Stimulated activated CD8-positive, alpha-beta memory T cell treated with anti-CD3 and anti-CD28 coated beads, Interleukin-12 subunit alpha, Interleukin-12 subunit beta, amount 100 ng/mL, for 4 hours (primary cell): ENCODE results near the gene ADCK1.
A peak's percentile ranks its signal among the peaks of the same experiment; 100 is the strongest.
"Not testable (repeated sequence)": the region's sequence is repeated elsewhere in the genome, so short reads cannot be mapped to it uniquely, and the experiment has no call there.

Experiments used
- DNase-seq: peaks from one replicate; pipeline ENCODE4 v3.0.0-alpha.2; 2020; ENCODE audit warnings: low read depth

ADCK1 gene, protein sequence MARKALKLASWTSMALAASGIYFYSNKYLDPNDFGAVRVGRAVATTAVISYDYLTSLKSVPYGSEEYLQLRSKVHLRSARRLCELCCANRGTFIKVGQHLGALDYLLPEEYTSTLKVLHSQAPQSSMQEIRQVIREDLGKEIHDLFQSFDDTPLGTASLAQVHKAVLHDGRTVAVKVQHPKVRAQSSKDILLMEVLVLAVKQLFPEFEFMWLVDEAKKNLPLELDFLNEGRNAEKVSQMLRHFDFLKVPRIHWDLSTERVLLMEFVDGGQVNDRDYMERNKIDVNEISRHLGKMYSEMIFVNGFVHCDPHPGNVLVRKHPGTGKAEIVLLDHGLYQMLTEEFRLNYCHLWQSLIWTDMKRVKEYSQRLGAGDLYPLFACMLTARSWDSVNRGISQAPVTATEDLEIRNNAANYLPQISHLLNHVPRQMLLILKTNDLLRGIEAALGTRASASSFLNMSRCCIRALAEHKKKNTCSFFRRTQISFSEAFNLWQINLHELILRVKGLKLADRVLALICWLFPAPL

DNA sequence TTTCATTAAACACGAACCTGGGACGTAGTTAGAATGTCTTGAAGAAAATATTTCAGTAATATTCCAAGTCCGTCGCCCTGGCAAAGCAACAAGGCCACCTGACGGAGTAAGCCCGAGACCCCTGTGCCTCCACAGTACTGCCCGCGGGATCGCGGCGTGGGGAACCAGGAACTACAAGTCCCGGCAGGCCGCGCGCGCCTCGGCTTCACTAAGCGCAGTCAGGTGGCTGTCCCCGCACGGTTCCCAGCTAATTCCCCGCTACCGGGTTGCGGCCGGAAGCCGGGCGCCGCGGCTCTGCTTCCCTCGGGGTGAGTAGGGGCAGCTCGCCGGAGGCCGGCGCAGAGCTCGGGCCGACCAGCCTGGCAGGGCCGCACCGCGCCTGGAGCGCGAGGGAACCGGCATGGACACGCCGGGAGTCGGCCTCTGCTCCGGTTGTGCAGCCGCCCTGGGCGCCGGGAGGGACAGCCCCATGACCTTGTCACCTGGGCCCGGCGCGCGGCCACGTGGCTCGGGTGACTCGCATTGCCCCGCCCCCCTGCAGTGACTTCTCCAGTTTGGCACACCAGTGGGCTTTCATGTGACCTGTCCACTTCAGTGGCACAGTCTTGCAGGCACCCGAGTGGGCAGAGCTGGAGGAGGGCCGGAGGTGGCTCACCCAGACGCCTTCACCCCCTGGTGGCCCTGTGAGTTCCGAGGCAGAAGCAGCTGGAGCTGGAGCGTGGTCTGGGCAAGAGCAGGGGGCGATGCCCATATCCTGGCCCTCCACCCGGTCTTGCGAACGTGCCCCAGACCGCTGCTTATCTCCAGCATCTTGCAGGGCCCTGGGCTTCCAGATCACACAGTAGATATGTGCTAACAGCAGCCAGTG is at the start of gene ADCK1:
ADCK1 (plus strand) TSS at position 247 of the 868 bp plus-strand sequence. CDS start 18,870 bp downstream, outside the sequence.
- DNase-seq: peak; percentile 78

DNA sequence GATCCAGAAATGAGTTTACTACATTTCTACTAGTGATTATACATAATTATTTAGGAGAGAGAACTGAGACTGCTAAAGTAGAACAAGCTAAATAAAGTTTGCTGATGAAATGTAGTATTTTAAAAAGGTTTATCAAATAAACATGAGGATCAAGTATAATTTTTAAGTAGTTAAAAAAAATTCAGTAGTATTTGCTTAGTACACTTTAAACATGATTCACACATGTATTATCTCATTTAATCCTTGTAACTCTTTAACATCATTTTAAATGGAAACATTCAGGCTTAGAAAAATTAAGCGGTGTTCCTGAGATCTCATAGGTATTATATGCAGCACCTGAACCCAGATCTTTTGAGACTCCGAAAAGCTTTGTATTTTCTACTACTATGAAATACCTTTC is 47.6 kb upstream of the ADCK1 start:
- no peak for DNase-seq

DNA sequence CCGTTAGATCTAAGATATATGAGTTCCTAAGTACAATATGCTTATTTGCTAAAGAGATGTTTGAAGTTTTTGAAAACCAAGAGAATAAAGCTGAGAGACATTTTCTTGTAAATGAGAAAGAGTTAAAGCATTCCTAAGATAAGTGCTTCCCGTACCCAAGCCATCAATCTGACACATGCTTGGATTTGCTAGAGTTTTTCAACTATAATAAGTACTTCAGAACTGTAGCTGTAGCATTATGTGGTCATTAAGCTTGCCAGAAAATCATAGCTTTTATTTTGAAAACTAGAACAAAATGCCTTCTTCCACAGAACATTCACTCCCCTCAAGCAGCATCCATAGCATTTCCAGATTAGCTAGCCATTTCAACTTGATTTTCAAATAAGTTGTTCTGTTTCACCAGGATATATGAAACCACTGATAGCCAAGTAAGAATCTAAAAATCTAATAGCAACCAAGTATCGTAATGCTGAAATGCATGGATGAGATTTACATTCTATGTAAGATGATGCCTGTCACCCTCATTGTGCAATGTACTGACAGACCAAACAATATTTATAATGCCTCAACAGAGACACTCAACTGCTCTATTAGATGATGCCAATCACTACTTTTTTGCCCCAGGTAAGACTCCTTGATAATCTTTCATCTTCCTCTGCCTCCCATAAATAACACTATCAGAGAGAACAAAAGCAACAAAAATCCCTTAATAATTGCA is 47.0 kb upstream of the ADCK1 start:
- no peak for DNase-seq

DNA sequence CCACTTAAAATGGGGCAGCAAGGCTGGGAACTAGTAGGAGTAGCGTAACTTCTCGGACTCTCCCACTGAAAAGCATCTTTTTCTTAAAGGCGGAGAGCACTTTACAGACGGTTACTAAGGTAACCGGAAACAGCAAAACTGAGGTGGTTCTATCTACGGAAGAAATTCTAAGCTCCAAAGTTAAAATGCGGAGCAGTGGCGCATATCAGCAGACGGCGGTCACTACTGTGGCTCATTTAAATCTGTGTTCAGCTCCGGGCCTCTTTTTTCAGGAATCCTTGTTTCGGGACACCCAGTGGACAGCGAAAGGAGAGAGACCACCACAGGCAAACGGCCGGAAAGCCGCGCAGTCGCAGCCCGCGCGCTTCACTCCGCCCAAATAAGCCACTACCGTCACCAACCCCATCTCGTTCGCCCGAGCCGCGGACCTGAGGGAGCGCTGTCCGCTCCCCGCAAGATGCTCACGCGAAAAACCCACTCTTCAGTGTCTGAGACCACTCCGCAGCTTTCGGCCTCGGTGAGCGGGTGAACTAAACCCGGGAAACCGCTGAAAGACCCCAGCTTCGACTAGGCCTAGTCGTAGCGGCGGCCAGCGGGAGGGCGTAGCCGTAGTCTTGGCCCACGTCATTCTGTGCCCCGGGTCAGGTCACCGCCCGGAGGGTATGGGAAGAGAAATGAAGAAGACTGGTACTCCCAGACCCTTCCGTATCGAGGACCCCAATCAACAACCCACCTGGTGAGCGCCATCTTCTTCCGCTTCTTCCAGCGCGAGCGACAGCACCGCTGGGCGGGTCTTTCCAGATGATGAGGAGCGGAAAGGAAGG is 39.3 kb upstream of the ADCK1 start, which contains the start of gene SNW1:
SNW1 (minus strand) TSS at position 776 of the 824 bp plus-strand sequence; CDS start at position 747, 29 bp downstream.
- DNase-seq: peak; percentile 80

DNA sequence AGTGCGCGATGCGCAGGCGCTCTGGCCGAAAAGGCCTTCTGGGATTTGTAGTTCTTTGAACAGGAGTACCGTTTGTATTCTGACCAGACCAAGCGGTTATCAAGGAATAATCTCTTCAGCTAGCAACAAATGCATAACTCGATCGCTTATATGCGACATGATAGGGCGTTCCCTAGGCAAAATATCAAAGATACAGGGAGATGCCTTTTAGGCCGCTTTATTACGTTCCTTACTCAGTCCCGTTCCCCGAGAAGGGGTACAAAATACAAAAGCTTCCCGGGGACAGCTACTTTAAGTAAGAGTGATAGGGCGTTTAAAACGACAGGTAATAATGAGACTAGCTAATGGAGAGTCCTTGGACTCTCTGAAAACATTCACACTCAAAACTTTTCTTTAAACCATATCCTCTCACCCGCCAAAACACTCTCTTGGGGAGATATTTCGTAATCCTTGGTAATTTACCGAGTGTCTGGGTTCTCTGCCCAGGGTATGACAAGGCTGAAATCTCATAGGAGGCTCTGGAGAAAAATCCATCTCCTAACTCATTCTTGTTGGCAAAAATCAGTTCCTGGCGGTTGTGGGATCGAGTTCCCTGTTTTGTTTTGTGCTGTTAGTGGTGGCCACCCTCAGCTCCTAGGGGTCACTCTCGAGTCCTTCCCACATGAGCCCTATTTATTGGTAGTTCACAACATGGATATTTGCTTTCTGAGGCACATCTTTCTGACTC is 38.5 kb upstream of the ADCK1 start:
- DNase-seq: no peak

DNA sequence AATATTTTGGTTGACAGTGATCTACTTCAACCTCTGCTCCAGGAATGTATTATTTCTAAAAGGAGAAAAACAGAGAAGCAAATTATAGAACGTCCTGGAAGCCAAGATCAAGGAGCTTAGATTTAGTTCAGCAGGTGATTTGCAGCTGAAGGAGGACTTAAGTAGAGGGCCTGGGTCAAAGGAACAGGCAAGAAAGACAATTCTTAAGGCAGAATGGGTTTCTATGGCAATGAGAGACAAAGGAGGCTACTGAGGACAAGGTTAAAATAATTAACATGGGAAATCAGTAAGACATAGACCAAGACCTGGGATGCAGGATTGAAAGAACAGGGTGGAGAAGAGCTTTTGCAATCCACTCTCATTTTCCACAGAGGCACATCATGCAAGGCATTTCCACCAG is 36.6 kb upstream of the ADCK1 start:
- no peak for DNase-seq

DNA sequence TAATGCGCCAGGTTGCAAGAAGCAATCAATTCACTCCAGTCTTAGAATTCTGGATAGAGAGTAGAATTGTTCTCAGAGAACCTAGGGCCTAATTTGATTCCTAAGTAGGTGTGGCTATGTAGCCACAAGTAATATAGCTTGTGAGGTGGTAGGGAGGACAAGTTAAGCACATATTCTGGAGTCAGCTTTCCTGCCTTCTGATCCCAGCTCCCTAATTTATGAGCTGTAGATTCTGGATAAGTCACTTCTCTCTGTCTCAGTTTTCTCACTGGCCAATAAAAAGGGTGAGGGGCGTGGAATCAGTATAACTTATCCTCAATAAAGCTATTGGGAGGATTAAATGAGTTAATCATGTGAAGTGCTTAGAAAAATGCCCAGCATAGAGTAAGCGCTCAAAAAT is 35.9 kb upstream of the ADCK1 start:
- DNase-seq: no peak

DNA sequence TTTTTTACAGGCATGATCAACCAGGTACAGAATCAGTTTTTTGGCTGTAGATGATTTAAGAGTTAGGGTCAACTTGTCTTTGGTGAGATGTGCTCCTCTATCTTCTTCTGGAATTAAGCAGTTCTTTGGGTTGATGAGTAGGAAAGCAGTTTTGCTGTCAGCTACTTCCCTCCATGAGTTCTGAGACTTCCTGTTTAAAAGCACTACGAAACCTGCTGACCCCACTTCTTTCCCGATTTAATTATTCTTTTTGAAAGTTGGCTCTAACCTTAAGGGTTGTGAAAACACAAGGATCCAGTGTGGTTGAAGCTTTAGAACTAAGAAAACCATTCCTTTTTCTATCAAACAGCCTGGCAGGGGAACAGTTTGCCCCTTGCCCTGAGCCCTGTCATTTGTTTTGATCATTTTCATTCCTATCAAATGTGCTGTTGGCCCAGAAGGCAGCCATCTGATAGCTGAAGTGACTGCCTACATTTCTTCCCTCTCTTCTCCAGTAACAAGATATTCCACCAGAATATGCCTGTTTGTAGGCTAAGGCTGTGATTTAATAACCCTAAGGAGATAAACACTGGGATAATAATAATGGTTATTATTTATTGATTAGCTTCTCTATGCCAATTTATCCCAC is 31.4 kb upstream of the ADCK1 start:
- not testable (repeated sequence) for DNase-seq

DNA sequence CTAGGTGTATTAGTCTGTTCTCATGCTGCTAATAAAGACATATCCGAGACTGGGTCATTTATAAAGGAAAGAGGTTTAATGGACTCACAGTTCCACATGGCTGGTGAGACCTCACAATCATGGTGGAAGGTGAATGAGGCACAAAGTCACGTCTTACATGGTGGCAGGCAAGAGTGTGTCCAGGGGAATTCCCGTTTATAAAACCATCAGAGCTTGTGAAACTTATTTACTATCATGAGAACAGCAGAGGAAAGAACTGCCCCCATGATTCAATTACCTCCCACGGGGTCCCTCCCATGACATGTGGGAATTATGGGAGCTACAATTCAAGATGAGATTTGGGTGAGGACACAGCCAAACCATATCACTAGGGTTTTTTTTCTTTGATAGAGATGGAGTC is 25.9 kb upstream of the ADCK1 start:
- DNase-seq: not testable (repeated sequence)

DNA sequence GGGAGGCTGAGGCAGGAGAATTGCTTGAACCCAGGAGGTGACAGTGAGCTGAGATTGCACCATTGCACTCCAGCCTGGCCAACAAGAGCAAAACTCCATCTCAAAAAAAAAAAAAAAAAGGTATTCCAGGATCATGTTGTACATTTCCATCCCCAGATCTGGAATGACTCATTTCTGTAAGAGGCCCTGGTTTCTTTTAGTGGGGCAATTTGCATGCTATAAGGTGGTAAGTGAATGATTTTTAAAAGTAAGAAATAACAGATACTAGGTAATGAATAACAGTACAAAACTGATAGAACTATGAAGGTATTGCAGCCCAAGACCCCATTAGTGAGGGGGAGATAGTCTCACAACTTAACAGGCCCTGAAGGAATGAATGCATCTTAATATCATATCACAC is 17.7 kb upstream of the ADCK1 start:
- no peak for DNase-seq

DNA sequence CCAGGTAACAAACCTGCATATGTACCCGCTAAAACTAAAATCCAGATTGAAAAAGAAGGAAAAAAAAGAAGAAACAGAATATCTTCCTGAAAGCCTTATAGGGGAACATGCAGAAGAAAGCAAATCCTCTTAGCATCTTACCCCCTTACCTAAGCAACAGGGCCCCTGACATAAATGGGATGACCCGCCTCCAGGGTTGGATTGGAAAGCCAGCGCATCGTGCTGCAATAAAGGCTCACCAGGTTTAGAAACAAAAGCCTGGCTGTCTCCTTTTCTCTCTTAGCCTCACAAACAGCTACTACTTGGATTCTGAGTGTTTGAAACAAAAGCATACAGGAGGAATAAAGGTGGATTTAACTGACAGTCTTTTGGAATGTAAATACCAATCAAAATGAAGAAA is 13.8 kb upstream of the ADCK1 start:
- no peak for DNase-seq

DNA sequence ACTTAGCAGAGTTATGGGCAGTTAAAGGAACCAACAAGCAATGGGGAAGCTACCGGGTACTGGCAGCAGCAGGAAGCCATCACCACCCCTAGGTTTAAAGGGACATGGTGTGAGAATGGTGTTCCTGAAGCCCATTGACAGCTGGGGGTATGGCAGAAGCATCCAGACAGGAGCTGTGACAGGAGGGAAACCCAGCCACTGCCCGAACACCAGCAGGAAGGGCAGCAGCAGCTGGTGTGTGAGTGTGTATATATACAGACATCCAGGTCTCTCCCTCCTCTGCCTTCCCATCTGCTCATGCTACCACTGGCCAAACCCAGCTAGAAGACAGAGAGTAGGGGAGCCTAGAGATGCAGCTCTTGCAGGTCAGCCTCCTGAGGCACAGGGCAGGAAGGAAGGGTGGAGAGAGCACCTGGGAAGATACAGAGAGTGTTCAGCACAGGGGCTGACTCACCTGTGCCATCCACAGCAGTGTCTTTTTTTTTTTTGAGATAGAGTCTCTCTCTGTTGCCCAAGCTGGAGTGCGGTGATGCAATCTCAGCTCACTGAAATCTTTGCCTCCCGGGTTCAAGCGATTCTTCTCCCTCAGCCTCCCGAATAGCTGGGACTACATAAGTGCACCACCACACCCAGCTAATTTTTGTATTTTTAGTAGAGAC is 9.2 kb upstream of the ADCK1 start:
- DNase-seq: no peak

DNA sequence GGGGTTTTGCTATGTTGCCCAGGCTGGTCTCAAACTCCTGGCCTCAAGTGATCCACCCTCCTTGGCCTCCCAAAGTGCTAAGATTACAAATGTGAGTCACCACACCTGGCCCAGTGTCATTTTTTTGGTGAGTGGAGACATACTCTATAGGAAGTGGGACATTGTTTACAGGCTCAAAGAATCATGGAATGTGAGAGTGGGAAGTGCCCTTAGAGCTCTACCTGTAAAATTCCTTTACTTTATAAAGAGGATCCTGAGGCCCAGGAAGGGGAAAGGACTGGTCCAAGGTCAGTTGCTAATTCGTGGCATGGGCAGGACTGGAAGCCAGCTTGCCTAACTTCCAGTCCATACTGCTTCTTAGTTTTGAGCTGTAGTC is 8.7 kb upstream of the ADCK1 start:
- DNase-seq: no peak

DNA sequence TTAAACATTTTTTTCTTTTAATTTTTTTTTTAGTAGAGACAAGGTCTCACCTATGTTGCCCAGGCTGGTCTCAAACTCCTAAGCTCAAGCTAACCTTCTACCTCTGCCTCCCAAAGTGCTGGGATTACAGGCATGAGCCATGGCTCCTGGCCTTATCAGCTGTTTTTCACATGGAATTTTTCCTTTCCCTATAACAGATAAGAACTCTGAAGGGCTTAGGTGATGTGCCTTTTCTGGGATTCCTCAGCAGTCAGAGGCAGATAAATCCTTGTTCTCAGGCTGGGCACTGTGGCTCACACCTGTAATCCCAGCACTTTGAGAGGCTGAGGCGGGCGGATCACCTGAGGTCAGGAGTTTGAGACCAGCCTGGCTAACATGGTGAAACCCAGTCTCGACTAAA is 6.7 kb upstream of the ADCK1 start:
- DNase-seq: not testable (repeated sequence)

DNA sequence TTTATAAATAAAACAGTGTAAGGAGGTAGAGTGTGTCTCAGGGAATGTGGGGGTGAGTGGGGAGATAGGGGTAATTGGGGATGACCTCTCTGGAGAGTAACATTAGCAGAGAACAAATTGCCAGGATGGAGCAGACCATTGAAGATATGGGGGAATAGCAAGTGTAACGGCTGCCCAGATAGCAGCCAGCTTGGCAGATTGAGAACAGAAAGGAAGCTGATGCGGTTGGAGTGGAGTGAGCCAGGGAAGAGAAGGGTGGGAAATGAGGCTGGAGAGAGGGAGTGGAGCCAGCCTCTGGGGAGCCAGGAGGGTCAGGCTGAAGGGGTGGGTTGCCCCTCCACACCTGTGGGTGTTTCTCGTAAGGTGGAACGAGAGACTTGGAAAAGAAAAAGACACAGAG is 5.6 kb upstream of the ADCK1 start:
- no peak for DNase-seq

DNA sequence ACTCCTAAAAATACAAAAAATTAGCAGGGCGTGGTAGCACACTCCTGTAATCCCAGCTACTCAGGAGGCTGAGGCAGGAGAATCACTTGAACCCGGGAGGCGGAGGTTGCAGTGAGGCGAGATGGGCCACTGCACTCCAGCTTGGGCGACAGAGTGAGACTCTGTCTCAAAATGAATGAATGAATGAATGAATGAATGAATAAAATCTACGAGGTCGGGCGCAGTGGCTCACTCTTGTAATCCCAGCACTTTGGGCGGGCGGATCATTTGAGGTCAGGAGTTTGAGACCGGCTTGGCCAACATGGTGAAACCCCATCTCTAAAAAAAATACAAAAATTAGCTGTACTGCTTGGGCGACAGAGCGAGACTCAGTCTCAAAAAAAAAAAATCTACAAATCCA is 453 bp upstream of the ADCK1 start:
- DNase-seq: not testable (repeated sequence)

DNA sequence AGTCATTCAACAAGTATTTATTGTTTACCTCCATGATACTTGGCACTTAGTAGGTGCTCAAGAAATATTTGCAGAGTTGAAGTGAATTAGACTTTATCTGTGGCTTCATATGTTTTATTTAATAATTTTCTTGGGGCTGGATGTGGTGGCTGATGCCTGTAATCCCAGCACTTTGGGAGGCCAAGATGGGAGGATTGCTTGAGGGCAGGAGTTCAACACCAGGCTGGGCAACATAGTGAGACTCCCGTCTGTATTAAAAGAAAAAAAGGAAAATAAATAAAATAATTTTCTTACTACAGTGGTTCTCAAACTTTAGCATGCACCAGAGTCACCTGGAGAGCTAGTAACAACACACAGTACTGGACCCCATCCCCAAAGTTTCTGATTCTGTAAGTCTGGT is 905 bp downstream of the ADCK1 start:
- no peak for DNase-seq

DNA sequence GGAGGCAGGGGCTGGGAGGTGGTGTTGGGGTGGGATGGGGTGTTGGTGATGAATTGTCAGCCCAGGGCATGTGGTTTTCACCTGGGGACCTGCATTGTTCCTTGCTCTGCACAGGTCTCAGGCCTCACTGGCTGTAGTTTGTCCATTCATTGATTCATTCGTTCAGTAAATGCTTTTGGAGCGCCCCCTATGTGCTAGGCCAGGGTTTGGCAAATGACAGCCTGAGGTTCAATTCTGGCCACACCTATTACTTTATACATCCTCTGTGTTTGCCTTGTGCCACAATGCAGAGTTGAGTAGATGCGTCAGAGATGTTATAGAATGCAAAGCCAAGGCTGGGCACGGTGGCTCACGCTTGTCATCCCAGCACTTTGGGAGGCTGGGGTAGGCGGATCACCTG is 4.7 kb downstream of the ADCK1 start:
- DNase-seq: no peak

DNA sequence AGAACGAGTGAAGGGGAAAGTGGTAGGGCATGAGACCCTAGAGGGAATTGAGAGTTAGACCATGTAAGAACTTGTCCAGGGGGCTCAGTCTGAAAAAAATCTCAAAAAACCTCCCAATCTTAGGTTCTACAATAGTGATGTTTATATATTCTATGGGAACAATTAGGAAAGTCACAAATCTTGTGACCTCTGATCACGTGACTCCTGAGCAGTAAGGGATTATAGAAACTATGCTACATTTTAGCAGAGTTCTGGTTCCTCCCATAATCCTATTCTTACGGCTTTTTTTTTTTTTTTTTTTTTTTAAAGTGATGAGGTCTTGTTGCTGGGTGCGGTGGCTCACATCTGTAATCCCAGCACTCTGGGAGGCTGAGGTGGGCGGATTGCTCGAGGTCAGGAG is 5.8 kb downstream of the ADCK1 start:
- DNase-seq: no peak

DNA sequence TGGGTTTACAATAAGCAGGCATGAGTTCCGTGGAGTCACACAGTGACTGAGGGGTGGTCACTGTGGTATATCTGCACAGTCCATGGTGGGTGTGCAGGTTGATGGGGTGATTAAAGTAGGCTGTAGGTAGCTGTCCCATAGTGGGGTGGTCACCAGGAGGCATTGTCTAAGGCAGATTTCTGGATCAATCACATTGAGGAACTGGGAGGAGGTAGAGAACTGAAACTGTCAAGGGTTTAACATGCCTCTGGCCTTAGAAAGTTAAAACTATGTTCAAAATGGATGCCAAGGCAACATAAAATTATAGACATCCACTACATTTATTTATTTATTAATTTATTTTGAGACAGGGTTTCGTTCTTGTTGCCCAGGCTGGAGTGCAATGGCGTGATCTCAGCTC is 8.3 kb downstream of the ADCK1 start:
- DNase-seq: no peak
